Liver (tissue), 9 donors: ENCODE results near the gene DMD. TPM values are rescaled to one million over a fixed set of nuclear protein-coding genes. Genes with fewer than 3 reads are reported as not detected.

Source experiments
- DNase-seq: peaks from one replicate; pipeline ENCODE4 v3.0.0-alpha.2; 2017; ENCODE audit warnings: low spot score
- H3K27ac ChIP-seq, 2 donors: one replicate each; pipeline ENCODE4 v1.7.0; 2013; ENCODE audit warnings: inconsistent platforms in 2 of 2, low read length in 2 of 2, control low read depth in 1 of 2, low read depth in 1 of 2, mild to moderate bottlenecking in 1 of 2
- H3K27me3 ChIP-seq, 4 donors: one replicate each; pipeline versions ENCODE4 v1.6.1 to v1.7.0; 2013; ENCODE audit warnings: low read length in 3 of 4, inconsistent platforms in 1 of 4, mild to moderate bottlenecking in 1 of 4, moderate library complexity in 1 of 4; ENCODE audit not compliant: control insufficient read depth in 4 of 4, insufficient read depth in 4 of 4
- H3K36me3 ChIP-seq, 4 donors: one replicate each; pipeline versions ENCODE4 v1.6.1 to v1.7.0; 2013; ENCODE audit warnings: low read length in 3 of 4, mild to moderate bottlenecking in 3 of 4, low read depth in 1 of 4, moderate library complexity in 1 of 4; ENCODE audit not compliant: control insufficient read depth in 4 of 4, insufficient read depth in 3 of 4
- H3K4me1 ChIP-seq, 4 donors: one replicate each; pipeline versions ENCODE4 v1.6.1 to v1.7.0; 2013; ENCODE audit warnings: low read length in 3 of 4, mild to moderate bottlenecking in 3 of 4, moderate library complexity in 1 of 4; ENCODE audit not compliant: control insufficient read depth in 4 of 4, insufficient read depth in 4 of 4
- H3K4me3 ChIP-seq, 3 donors: one replicate each; pipeline versions ENCODE4 v1.6.1 to v1.7.0; 2013; ENCODE audit warnings: low read length in 3 of 3, control low read depth in 1 of 3, low read depth in 1 of 3, mild to moderate bottlenecking in 1 of 3
- H3K9ac ChIP-seq, 2 donors: one replicate each; pipeline ENCODE4 v1.7.0; 2013; ENCODE audit warnings: low read length in 2 of 2, mild to moderate bottlenecking in 2 of 2, moderate library complexity in 2 of 2, control low read depth in 1 of 2, low read depth in 1 of 2
- H3K9me3 ChIP-seq, 4 donors: one replicate each; pipeline versions ENCODE4 v1.6.1 to v1.7.0; 2013; ENCODE audit warnings: low read length in 3 of 4; ENCODE audit not compliant: control insufficient read depth in 4 of 4
- FOXA1 ChIP-seq: IDR thresholded peaks from 2 replicates; pipeline ENCODE4 v1.6.1; 2016; ENCODE audit warnings: antibody characterized with exemption
- GABPA ChIP-seq, 2 donors: IDR thresholded peaks in 1 of 2; conservative IDR thresholded peaks in 1 of 2; 2 replicates each; pipeline ENCODE4 v1.6.1; 2016; ENCODE audit warnings: antibody characterized with exemption in 2 of 2, mild to moderate bottlenecking in 1 of 2, moderate library complexity in 1 of 2
- HNF4G ChIP-seq: IDR thresholded peaks from 2 replicates; pipeline ENCODE4 v1.6.1; 2016; ENCODE audit warnings: antibody characterized with exemption
- NR2F2 ChIP-seq: IDR thresholded peaks from 2 replicates; pipeline ENCODE4 v1.6.1; 2016; ENCODE audit warnings: antibody characterized with exemption
- SP1 ChIP-seq: IDR thresholded peaks from 2 replicates; pipeline ENCODE4 v1.6.1; 2018; ENCODE audit warnings: antibody characterized with exemption, mild to moderate bottlenecking
- TAF1 ChIP-seq: conservative IDR thresholded peaks from 2 replicates; pipeline ENCODE4 v1.6.1; 2016; ENCODE audit warnings: antibody characterized with exemption, mild to moderate bottlenecking
- YY1 ChIP-seq: IDR thresholded peaks from 2 replicates; pipeline ENCODE4 v1.6.1; 2016; ENCODE audit warnings: antibody characterized with exemption, mild to moderate bottlenecking
- WGBS: extraction: QIAGEN DNeasy Blood & Tissue Kit; methylation state at CpG from one replicate; pipeline ENCODE4 v1.1.7; 2013; 5-methylcytosine and 5-hydroxymethylcytosine counted together
- polyA plus RNA-seq, 2 donors: library from polyadenylated mRNA; stranded (reverse) in 1 of 2; unstranded in 1 of 2; fragments of 200-250 nt in 1 of 2; fragments of >200 nt in 1 of 2; fragmentation: Nextera tagmentation in 1 of 2; extraction: Ambion mirVana in 1 of 2; gene quantifications; one replicate each; pipeline versions ENCODE4 v1.2.1 to v1.2.3, GENCODE V29; 2013 to 2015
- total RNA-seq, 2 donors: library from RNA; depleted of rRNA; stranded (reverse); fragments of >200 nt; gene quantifications; one replicate each; pipeline ENCODE4 v1.2.3, GENCODE V29; 2014
- TF ChIP-seq, protein P1 (sequence below): IDR thresholded peaks from 2 replicates; pipeline ENCODE4 v1.6.1; 2016; ENCODE audit warnings: antibody characterized with exemption, mild to moderate bottlenecking
- TF ChIP-seq, protein P2 (sequence below): IDR thresholded peaks from 2 replicates; pipeline ENCODE4 v1.6.1; 2016; ENCODE audit warnings: antibody characterized with exemption
- TF ChIP-seq, protein P3 (sequence below): IDR thresholded peaks from 2 replicates; pipeline ENCODE4 v1.6.1; 2016; ENCODE audit warnings: antibody characterized with exemption
- TF ChIP-seq, protein P4 (sequence below): IDR thresholded peaks from 2 replicates; pipeline ENCODE4 v1.6.1; 2016; ENCODE audit warnings: antibody characterized with exemption
- donor health status: healthy.
- donor health status: healthy.
- donor health status: healthy.
- donor health status: healthy.
- donor health status: healthy.

Gene DMD
- total and polyA plus RNA-seq, 4 donors: 14.6 to 61.9 (median 23.9) TPM

DNA sequence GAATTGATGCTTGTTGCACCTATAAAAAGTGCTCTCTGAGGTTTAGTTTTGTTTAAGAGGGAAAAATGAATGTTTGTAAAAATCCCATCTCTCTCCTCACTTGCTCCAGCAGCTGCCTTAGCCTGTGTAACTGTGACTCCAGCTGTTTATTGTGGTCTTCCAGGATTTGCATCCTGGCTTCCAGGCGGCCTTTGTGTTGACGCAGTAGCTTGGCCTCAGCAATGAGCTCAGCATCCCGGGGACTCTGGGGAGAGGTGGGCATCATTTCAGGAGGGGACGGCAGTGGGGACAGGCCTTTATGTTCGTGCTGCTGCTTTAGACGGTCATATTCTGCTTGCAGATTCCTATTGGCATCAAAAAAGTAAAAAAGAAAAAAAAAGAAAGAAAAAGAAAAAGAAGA, 2064.2 kb downstream of the DMD start:
- no peak for DNase-seq
- 94% methylated on average over 6 of the region's 6 CpGs for WGBS

DNA sequence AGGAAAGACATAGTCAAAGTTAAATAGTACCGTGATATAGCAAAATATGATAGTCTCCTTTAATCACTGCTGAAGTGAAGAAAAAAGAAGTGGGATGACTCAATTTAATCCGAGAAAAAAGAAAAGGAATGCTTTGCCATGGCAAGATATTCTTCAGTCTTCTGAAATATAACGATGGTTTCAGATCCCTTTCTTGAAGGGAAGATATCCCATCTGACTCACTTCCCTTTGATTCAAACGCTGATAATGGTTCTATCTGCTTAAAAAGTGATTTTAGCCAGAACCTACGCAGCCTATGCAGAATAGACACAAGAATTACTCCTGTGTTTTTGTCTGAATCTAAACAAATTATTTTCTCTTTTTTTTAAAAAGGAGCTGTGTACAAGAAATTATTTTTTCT, 2071.4 kb downstream of the DMD start:
- no peak for DNase-seq
- Histone ChIP-seq H3K27me3 (no peaks in the 10 kb centered on the region), H3K4me1 (no peaks in the 10 kb centered on the region), H3K9ac (no peak overlapping the region), H3K36me3 (peaks cover 3 to 22% (median 11%) of the 10 kb centered on the region in 4 donors), H3K27ac (no peak overlapping the region), H3K9me3 (peaks cover 0 to 4% (median 1%) of the 10 kb centered on the region in 4 donors), H3K4me3 (no peak overlapping the region)
- TF ChIP-seq, protein P1, sequence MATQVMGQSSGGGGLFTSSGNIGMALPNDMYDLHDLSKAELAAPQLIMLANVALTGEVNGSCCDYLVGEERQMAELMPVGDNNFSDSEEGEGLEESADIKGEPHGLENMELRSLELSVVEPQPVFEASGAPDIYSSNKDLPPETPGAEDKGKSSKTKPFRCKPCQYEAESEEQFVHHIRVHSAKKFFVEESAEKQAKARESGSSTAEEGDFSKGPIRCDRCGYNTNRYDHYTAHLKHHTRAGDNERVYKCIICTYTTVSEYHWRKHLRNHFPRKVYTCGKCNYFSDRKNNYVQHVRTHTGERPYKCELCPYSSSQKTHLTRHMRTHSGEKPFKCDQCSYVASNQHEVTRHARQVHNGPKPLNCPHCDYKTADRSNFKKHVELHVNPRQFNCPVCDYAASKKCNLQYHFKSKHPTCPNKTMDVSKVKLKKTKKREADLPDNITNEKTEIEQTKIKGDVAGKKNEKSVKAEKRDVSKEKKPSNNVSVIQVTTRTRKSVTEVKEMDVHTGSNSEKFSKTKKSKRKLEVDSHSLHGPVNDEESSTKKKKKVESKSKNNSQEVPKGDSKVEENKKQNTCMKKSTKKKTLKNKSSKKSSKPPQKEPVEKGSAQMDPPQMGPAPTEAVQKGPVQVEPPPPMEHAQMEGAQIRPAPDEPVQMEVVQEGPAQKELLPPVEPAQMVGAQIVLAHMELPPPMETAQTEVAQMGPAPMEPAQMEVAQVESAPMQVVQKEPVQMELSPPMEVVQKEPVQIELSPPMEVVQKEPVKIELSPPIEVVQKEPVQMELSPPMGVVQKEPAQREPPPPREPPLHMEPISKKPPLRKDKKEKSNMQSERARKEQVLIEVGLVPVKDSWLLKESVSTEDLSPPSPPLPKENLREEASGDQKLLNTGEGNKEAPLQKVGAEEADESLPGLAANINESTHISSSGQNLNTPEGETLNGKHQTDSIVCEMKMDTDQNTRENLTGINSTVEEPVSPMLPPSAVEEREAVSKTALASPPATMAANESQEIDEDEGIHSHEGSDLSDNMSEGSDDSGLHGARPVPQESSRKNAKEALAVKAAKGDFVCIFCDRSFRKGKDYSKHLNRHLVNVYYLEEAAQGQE: no peak
- 90% methylated on average over 5 of the region's 5 CpGs for WGBS

More for the DNA sequence above, 2064.2 kb downstream of the DMD start:
- no peak overlapping the region for H3K4me3 ChIP-seq
- no peak overlapping the region for H3K27ac ChIP-seq
- H3K4me1 ChIP-seq: no peaks in the 10 kb centered on the region
- peaks cover 3 to 18% (median 16%) of the 10 kb centered on the region in 4 donors for H3K36me3 ChIP-seq
- TF ChIP-seq TAF1: no peak
- TF ChIP-seq, protein P2, sequence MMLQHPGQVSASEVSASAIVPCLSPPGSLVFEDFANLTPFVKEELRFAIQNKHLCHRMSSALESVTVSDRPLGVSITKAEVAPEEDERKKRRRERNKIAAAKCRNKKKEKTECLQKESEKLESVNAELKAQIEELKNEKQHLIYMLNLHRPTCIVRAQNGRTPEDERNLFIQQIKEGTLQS: no peak
- TF ChIP-seq HNF4G: no peak
- no peak for TF ChIP-seq SP1
- TF ChIP-seq YY1: no peak
- TF ChIP-seq, protein P3, sequence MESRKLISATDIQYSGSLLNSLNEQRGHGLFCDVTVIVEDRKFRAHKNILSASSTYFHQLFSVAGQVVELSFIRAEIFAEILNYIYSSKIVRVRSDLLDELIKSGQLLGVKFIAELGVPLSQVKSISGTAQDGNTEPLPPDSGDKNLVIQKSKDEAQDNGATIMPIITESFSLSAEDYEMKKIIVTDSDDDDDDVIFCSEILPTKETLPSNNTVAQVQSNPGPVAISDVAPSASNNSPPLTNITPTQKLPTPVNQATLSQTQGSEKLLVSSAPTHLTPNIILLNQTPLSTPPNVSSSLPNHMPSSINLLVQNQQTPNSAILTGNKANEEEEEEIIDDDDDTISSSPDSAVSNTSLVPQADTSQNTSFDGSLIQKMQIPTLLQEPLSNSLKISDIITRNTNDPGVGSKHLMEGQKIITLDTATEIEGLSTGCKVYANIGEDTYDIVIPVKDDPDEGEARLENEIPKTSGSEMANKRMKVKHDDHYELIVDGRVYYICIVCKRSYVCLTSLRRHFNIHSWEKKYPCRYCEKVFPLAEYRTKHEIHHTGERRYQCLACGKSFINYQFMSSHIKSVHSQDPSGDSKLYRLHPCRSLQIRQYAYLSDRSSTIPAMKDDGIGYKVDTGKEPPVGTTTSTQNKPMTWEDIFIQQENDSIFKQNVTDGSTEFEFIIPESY: no peak
- no peak for TF ChIP-seq FOXA1
- TF ChIP-seq NR2F2: no peak
- TF ChIP-seq GABPA (IDR thresholded peaks at IDR 0.05 in 1 of 2, conservative IDR thresholded peaks at IDR 0.05 in 1 of 2): no peak
- H3K27me3 ChIP-seq: no peaks in the 10 kb centered on the region
- no peaks in the 10 kb centered on the region for H3K9me3 ChIP-seq
- H3K9ac ChIP-seq: no peak overlapping the region

DNA sequence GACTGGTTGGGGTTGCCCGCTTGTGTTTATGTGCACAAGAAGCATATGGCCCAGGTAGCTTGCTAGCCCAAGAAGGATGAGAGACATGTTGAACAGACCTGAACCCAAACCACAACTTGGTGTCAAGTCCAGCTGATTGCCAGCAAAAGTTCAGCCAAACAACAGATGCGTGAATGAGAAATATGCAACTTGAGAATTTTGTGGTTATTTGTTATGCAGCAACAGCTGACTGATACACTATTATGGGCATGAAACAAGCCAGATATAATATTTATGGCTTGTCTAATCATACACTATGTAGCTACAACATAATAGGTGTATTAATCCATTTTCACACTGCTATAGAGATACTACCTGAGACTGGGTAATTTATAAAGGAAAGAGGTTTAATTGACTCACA, 2073.2 kb downstream of the DMD start:
- H3K9ac ChIP-seq: no peak overlapping the region
- 100% methylated on average over 2 of the region's 2 CpGs for WGBS
- TF ChIP-seq, protein P4, sequence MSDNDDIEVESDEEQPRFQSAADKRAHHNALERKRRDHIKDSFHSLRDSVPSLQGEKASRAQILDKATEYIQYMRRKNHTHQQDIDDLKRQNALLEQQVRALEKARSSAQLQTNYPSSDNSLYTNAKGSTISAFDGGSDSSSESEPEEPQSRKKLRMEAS: no peak
- no peak for TF ChIP-seq FOXA1
- H3K9me3 ChIP-seq: peaks cover 0 to 4% (median 1%) of the 10 kb centered on the region in 4 donors
- H3K4me1 ChIP-seq: no peaks in the 10 kb centered on the region
- peaks cover 0 to 17% (median 11%) of the 10 kb centered on the region in 4 donors for H3K36me3 ChIP-seq
- no peak overlapping the region for H3K4me3 ChIP-seq
- H3K27me3 ChIP-seq: no peaks in the 10 kb centered on the region
- no peak overlapping the region for H3K27ac ChIP-seq
- no peak for DNase-seq
